Stimulated activated CD4-positive, alpha-beta T cell treated with anti-CD3 and anti-CD28 coated beads, Interleukin-4, amount 100 ng/mL, for 1 hour (primary cell): ENCODE measurements around the gene SLC25A11.

Experiments used
- DNase-seq: peaks from one replicate; pipeline ENCODE4 v3.0.0-alpha.2; 2020

The SLC25A11 gene, protein sequence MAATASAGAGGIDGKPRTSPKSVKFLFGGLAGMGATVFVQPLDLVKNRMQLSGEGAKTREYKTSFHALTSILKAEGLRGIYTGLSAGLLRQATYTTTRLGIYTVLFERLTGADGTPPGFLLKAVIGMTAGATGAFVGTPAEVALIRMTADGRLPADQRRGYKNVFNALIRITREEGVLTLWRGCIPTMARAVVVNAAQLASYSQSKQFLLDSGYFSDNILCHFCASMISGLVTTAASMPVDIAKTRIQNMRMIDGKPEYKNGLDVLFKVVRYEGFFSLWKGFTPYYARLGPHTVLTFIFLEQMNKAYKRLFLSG

DNA sequence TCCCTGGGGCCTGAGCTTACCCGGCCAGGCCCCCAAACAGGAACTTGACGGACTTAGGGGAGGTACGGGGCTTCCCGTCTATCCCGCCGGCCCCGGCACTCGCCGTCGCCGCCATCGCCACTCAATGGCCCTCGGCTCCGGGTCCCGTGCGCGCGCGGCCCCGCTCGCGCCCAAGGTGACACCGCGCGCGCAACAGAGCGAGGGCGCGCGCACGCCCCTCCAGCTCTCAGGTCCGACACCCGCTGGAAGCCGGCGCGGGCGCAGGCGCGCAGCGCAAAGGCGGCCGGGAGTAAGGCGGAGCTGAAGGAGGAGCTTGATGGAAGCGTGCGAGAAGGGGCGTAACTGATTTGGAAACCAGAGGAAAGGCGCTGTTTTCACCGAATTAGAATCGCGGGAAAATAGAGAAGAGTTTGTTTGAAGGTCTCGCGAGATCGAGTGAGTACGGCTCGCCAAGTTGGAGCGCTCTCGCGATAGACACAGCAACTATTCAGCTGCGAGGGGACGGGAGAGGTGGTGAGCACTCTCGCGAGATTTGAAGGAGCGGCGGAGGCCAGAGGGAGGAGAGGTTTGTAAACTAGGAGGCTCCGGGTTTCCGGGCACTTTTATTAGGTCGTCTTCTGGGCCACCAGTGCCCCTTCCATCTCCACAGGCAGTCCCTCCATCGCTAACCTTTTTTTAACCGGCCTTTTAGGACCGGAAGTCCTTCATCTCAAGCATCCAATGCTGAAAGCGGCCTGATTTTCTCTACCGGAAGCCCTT lies at the start of gene SLC25A11, which contains the start of gene RNF167:
Gene SLC25A11, minus strand, starts transcription at position 251 of the 759 bp plus-strand sequence. Its CDS starts 136 bp downstream, at position 115.
Gene RNF167, plus strand, starts transcription at position 473 of the 759 bp plus-strand sequence. CDS start 642 bp downstream, outside the sequence.
- DNase-seq: peak; percentile 92

DNA sequence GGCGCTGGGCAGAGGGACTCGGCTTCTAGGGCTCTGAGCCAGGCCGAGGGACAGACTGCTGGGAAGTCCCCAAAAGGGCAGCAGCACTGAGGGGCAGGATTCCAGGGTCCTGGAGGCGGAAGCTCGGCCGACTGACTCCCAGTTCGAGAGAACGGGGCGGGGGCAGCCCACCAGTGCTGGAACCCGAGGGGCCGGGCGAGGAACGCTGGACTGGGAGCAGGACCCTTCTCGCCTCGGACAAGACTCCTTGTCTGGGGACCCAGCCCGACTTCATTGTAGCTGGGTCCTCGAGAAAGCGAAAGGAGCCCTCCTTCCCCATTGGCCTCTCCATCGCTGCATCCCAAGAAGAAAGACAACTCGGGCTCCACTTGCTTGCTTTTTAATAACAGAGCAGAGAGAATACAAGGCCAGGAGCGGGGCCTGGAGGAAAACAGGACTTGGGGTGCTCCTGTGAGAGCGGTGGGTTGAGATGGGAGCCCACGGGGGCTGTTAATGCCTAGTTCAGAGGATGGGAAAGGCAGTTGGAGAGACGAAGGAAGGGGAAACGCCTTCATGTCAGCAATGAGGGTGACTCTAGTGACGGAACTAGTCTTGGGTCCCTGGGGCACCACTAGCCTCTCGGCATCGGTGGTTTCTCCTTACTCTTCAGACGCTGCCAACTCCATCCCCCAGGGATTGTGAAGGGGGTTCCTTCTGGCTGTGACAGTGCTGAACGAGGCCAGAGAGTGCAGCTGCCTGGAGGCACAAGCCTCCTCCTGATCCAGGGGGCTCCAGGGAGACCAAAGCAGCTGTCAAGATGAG lies 48.1 kb upstream of the SLC25A11 start:
- no peak for DNase-seq

DNA sequence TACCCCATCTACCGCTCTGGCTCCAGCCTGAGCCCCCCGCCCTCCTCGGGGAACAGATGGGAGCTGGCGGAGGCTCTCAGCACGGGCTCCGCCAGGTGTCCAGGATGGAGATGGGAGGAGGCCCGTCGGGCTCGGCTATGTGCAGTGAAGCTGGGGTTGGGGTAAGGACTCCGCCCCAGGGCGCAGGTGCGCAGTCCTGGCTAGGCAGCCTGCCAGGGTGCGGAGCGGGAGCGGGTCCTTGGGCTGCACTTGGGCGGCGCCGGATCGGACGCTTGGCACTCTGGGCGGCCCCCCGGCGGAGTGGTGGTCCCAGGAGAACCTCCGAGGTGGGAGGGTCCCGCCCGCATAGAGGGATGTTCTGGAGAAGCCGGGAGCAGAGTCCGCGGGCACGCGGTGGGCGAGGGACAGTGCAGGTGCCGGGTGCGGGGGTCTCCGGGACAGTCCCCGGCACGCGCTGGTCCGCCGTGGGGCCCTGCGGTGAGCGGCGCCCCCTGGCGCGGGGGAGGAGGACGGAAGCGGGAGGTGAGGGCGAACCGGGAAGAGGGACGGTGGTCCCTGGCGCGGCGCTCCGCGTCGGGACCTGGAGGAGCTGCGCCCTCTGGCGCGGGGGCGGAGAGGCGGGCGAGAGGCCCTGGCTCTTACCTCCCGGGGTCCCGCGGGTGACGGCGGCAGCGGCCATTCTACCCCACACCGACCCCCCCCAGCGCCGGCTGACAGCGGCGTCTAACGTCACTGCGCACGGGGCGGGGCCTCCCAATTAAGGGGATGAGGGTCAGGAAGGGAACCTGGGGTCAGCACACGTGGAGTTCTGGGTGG lies 47.3 kb upstream of the SLC25A11 start, which contains the start of gene CAMTA2:
Gene CAMTA2, minus strand, starts transcription at position 725 of the 816 bp plus-strand sequence. CDS start 1,453 bp downstream, outside the sequence.
- DNase-seq: peak; percentile 91

DNA sequence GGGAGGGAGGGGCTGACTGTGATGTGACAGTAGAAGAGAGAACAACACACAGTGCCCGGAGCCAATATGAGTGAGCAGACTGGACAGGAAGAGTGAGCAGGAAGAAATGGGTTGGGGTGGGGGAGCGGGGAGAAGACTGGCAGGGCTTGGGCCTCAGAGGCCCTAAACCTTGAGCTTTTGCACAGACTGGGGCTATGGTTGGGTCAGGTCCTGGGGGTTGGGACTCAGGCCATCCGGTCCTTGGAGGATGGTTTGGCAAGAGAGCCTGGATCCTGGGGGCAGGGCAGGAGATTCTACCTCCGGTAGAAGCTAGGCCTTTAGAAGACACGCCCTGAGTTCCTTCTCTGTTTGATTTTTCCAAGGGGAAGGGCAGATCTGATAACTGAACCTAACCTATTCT lies 46.6 kb upstream of the SLC25A11 start:
- no peak for DNase-seq

DNA sequence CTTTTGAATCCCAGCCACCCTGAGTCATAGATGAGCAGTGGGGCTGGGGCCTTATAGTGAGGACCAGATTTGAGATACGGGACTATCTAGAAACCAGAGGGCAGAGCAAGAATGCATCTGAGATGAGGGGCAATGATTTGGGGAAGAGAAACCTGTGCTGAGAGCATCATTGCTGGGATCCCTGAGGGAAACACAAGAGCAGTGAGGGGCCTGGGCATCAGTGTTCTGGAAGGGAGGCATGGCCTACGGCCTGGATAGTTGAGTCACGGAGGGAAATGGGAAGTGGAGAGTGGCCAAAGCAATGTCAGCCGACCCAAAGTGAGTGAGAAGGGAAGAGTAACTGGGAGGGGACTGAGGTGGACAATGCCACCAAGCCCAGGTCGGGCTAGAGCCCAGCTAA lies 42.5 kb upstream of the SLC25A11 start:
- DNase-seq: no peak

DNA sequence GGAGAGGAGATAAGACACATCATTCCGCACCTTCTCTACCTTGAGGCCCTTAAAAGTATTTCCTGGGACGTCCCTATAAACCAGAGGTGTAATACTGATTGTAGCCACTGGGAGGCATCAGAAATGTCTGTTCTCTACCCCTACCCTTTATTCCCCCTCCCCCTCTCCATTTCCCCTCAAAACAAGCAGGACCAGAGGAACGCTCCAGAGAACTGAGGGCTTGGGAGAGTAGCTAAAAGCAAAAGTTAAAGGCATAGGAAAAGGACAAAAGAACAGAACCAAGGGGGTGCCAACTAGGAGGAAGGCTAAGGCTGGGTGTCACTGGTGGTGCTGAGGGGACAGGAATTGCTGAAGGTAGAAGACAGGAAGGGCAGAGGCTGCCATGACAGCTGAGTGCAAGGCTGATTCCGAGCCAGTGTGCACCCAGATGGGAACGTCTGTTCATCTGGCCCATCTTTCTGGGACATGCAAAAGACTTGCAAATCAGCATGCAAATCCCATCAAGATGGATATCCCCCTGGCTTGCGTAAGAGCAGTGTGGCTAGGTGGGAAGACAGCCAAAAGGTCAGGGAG lies 40.9 kb upstream of the SLC25A11 start:
- DNase-seq: no peak

DNA sequence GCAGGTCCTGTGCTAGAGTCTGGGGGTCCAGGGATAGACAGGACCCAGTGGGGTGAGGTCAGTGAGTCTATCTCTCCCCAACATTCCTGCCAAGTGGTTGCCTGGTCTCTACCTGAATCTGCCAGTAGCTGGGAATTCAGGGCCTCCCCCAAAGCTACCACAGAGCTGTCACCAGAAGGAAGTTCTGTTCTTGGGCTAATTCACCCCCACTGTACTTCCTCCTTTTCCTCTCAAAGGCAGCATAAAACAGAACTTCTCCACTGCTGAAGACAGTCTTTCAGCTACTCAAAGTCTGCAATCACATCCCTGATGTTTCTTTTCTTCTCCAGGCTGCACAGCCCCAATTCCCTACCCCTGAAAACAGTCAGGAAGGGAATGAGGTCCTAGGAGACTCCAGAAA lies 38.9 kb upstream of the SLC25A11 start:
- DNase-seq: no peak

DNA sequence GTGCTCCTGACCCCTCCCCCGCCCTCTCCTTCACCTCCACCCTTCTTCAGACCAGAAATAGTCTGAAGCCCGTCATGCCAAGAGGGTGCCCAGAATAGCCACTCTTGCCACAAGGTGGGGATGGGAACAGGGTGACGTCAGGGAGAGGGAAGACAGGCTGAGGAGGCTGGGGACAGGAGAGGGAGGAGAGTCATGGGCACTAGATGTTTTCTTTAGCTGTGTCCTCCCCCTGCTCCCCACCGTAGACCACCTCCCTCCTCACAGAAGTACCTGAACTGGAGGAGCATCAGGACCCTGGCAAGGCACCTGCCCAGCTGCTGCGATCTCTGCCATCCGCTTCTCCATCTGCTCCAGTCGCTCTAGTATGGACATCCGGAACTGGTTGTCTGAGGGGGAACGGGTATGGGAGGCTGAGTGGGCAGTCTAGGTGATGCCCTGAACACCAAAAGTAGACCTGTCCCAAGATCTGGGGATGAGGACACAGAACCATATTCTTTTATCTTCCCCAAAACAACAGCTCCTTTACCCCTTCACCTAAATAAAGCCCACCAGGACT lies 34.3 kb upstream of the SLC25A11 start:
- no peak for DNase-seq

DNA sequence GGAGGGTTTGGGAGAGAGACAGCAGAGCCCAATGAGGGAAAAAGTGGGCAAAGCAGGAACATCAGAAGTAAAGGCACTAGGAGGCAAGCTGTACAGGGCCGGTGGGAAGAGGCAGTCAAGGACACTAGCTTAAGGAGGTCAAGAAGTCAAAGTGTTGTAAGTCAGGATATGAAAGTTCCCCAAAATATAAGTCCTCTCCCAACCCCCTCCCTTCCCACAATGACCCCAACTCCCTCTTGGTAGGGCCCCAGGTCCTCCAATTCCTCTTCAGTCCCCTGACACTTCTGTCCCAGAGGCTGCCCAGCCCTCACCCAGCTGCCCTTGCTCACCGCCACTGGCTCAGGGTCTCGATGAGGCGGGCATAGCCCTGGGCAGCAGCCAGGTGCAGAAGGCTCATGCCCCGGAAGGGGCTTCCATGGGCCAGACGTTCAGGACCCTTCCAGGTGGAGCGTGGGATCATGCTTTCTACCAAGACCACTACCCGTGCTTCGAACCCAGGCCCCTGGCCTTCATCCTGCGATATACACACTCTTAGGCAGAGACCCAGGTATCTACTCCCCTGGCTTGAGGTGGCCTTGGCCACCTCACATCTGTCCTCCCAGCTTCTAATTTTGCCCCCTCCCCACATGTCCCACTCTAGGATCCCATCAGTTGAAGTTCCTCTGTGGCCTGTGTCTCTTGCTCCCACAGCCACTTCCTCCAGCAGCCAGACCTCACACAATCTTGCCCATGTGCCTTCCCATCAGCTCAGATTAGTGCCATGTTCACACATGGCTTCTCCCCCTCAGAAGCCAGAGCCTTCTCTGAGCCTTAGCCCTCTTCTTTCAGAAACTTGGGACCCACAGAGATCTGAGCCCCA lies 33.6 kb upstream of the SLC25A11 start:
- no peak for DNase-seq

DNA sequence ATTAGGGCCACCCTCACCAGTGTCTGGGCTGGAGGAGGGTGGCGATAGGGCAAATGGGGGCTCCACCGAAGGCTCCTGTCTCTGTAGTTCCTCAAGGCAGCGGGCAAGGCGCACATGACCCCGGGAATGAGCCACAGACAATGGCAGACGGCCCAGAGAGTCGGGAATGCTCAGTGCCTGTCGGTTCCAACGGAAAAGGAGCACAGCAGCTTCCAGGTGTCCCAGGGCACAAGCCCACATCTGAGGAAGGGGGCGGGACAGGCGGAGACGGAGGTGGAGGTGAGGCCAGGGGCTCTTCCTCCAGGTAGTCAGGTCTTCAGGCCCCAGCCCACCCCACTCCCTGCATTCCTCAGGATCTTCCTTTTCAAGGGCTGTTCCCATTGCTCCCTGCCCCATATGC lies 32.9 kb upstream of the SLC25A11 start:
- DNase-seq: no peak

DNA sequence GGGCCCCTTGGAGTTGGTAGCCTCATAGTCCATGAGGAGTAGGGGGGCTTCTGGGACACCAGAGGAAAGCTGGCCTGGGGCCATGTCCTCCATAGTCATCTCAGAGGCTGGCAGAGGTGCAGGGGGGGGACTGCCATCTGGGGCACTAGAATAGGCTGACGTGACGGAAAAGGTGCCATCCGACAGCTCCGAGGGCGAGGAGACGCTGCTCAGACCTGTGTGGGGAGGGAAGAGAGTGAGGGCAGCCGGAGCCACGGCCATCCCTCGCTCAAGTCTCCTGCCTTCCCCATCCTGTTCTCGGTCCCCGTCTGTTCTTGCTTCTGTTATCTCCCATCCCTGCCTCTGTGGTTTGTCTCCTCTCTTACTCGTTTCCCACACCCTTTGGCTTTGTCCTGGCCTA lies 32.5 kb upstream of the SLC25A11 start:
- DNase-seq: no peak

DNA sequence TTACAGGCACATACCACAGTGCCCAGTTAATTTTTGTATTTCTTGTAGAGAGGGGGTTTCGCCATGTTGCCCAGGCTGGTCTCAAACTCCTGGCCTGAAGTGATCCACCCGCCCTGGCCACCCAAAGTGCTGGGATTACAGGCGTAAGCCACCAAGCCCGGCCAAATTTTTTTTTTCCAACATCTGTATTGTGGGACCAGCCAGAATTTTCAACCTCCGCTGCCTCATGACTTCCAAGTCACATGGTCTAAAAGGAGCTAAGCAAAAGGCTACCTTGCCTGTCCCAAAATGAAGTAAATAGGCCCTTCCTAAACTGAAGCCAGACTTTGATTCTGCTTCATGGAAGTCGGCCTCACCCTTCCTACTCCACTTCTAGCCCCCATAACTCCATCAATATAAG lies 32.0 kb upstream of the SLC25A11 start:
- DNase-seq: no peak

DNA sequence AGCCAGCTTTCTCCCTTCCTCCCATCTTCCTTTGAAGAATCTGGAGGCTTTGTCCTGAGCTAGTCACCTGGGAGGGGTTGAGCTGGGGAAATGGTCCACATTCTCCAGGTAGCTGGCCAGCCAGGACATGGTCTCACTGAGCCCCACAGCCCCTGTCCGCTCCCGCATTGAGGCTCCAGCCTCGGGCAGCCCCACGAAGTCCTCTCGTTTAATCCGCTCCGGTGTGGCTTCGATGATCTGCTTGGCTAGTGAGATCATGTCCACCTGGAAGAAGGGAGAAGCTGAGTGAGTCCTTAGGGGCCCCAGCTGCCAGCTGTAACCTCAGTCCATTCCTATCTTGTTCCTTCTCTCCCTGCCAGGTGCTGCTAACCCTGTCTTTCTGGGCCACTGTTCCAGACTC lies 30.4 kb upstream of the SLC25A11 start:
- DNase-seq: no peak

DNA sequence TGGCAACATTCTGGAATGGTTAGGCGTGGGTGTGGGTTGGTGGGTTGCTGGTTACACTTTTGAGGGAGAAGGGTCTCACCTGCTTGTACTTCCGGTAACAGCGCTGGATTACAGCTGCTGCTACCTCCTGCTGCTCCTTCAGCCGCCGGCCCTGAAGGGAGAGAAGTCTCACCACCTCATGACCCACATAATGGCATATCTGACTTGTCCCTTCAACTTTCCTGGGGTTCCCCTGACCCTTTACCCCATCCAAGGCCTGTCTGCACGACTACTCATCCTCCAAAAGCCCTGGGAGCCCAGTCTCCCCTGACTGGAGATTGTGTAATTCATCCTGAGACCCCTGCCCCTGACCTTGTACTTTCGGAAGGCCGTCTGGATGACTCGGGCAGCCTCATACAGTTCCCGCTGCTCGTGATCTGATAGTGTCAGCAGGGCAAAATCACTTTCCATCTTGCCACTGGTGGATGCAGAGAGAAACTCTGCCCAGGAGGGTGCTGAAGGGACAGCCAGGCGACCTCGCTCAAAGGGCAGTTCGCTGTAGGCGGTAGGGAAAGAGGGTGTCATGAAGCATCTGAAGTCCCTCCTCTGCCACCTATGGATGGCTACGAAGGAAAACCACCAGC lies 29.8 kb upstream of the SLC25A11 start:
- no peak for DNase-seq

DNA sequence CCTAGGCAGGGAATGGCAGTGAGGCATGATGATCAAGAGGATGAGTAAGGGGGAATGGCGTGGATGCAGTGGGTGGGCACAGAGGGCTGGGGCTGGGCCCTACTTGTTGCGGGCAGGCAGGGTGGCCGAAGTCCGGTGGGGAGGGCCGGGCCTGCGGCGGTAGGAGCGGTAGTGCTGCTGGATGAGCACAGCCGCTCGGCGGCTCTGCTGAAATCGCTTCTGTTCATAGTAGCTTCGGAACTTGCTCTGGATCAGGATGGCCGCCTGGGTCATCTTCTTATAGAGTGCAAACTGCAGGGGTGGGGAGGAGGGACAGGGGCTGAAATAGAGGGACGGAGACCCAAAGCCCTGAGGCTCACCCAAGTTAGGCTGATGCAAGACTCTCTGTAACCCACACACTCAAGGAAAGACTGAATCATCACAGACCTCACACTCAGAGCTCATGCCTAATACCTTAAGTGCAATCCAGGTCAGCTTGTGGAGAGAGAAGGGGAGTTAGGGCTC lies 29.3 kb upstream of the SLC25A11 start:
- peak; percentile 34 for DNase-seq

DNA sequence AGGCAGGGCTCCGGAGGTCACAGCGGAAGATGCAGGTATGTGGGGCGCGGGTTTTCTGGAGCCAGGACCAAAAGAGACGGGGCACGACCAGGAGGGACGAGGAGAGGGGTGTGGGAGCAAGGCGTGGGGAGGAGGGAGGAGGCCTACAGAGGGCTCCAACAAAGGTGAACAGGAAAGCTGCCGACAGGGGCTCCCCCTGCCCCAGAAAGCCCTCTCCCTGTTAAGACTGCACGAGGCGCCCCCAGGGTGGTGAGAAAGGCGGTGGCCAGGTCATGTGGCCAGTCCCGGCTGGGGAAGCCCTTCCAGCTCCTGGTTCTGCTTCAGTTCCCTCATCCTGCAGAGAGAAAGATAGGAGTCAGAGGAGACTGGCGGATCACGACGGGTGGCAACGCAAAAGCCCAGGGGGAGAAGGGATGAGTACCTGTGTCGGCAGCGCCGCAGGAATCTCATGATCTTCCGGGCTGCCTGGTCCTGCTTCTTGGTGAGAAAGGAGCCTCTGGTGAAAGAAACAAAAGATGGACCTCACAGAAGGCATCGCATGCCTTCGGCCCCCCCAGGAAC lies 28.7 kb upstream of the SLC25A11 start:
- DNase-seq: peak; percentile 48

DNA sequence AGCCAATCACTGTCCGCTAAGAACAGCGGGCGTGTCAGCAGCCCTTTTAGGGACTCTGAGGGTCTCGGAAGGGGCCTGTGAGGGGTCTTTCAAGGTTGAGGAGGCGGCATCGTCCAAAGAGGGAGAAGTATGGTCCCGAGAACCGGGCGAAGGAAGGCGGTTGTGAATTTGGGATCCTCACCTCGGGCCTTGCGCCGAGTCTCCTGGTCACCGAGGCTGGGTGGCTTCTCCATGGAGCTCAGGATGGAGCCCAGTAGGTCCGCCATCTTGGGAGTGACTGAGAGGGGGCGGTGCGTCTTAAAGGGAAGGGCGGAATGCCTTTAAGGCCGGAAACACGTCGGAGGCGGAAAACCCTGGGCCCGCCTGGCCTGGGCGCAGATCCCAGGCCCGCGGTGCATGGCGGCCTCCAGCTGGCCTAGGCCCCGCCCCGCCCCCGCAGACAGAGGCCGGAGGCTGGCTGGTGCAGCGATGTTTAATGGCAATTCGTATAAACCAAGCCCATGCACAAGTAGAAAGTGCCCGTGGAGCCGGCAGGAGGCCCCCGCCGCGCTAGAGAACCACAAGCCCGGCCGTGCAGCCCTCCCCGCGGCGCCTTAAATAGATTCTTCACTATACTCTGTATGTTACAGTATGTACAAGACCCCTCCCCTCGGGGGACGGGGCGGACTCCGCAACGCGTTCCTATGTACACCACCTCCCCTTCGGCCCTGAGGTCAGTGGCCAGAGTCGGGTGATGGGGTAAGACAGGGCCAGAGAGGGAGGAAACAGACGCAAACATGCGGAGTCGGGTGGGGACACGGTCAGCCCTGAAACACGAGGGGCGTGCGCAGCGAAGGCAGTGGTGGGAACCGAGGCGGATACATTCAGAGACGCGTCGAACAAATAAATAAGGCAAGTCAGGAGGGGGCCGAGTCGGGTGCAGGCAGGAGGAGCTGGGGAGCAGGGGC lies 28.0 kb upstream of the SLC25A11 start, which contains the start of gene SPAG7:
Gene SPAG7, minus strand, starts transcription at position 279 of the 947 bp plus-strand sequence. Its CDS starts 13 bp downstream, at position 266.
- peak; percentile 89 for DNase-seq
